K562 (cell line): ENCODE measurements around the gene KIAA0040. TPM values are rescaled to one million over a fixed set of nuclear protein-coding genes. Genes with fewer than 3 reads are reported as not detected.

Experiments used
- ATAC-seq: fragments of 200-7000 bp; cut with Tn5 transposase; 3 replicates; pipeline ENCODE4 v1.9.1; 2020; ENCODE audit warnings: moderate library complexity
- BruUV-seq: library from RNA; stranded (reverse); fragments of 400-500 nt; replicated peaks from 2 replicates; lab custom pipeline; 2021; lab: Mats Ljungman, UMichigan
- CTCF ChIA-PET: fragments of 300-600 bp; formaldehyde crosslinking; extraction: SDS; loops from one replicate; lab custom pipeline; 2021; ENCODE audit warnings: low intra/inter-chr PET ratio; lab: Yijun Ruan, JAX
- POLR2A ChIA-PET: fragments of 300-600, 350-650 bp; sonication (Branson Sonifier 250); formaldehyde crosslinking; extraction: SDS; loops from one replicate; lab custom pipeline; 2021; ENCODE audit warnings: antibody characterized with exemption, inconsistent platforms; lab: Yijun Ruan, JAX
- DNase-seq, 4 experiments: peaks; one replicate each; pipeline versions ENCODE4 v3.0.0 to v3.0.0-alpha.2; 2011 to 2018; ENCODE audit warnings: low spot score in 3 of 4, mixed read lengths in 3 of 4; ENCODE audit errors: extremely low read depth in 1 of 4
- FAIRE-seq: peaks from 2 replicates; lab custom pipeline; 2011; peaks lifted over from hg19 to GRCh38; lab: Jason Lieb, UNC
- H2AFZ ChIP-seq: 2 replicates; pipeline ENCODE4 v1.6.0; 2011; ENCODE audit warnings: low read depth, low read length, control low read depth, inconsistent platforms
- H3K27ac ChIP-seq: fragments of 200-600 bp; 3 replicates; pipeline ENCODE4 v1.8.0; 2011; ENCODE audit warnings: low read depth, mild to moderate bottlenecking, control low read depth, inconsistent platforms, low read length, moderate library complexity, mixed read lengths; ENCODE audit errors: extremely low read depth
- H3K27me3 ChIP-seq, 2 experiments: fragments of 300-600 bp in 1 of 2; 2 replicates in 1 of 2; 3 replicates in 1 of 2; pipeline versions ENCODE4 v1.6.0 to v1.8.0; 2011; ENCODE audit warnings: inconsistent platforms in 2 of 2, low read length in 2 of 2, mild to moderate bottlenecking in 1 of 2, mixed read lengths in 1 of 2, moderate library complexity in 1 of 2; ENCODE audit not compliant: control insufficient read depth in 2 of 2, insufficient read depth in 2 of 2
- H3K36me3 ChIP-seq: fragments of 300-600 bp; 3 replicates; pipeline ENCODE4 v1.8.0; 2011; ENCODE audit warnings: mild to moderate bottlenecking, low read length, inconsistent platforms; ENCODE audit not compliant: control insufficient read depth, insufficient read depth
- H3K4me1 ChIP-seq, 2 experiments: fragments of 200-600 bp in 1 of 2; replicated peaks in 1 of 2; 2 replicates in 1 of 2; 3 replicates in 1 of 2; pipeline versions ENCODE4 v1.5.1 to v1.8.0; 2011; ENCODE audit warnings: inconsistent platforms in 2 of 2, low read length in 2 of 2, mild to moderate bottlenecking in 1 of 2, mixed read lengths in 1 of 2, moderate library complexity in 1 of 2; ENCODE audit not compliant: control insufficient read depth in 2 of 2, insufficient read depth in 2 of 2
- H3K4me2 ChIP-seq: 2 replicates; pipeline ENCODE4 v1.6.1; 2011; ENCODE audit warnings: low read length, control low read depth, inconsistent platforms, mixed read lengths; ENCODE audit not compliant: insufficient read depth
- H3K4me3 ChIP-seq: fragments of 200-600 bp; sonication (generic), shearing (Covaris generic); 2 replicates; pipeline ENCODE4 v1.5.1; 2016; ENCODE audit warnings: control low read depth, inconsistent platforms
- H3K79me2 ChIP-seq: fragments of 200-600 bp; 3 replicates; pipeline ENCODE4 v1.8.0; 2011; ENCODE audit warnings: low read length, inconsistent platforms; ENCODE audit not compliant: control insufficient read depth, insufficient read depth
- H3K9ac ChIP-seq, 2 experiments: 2 replicates each; pipeline versions ENCODE4 v1.6.0 to v1.6.1; 2011; ENCODE audit warnings: low read depth in 2 of 2, low read length in 2 of 2, control low read depth in 1 of 2, inconsistent platforms in 1 of 2, mild to moderate bottlenecking in 1 of 2, mixed read lengths in 1 of 2; ENCODE audit not compliant: insufficient read depth in 1 of 2
- H3K9me1 ChIP-seq: one replicate; pipeline ENCODE4 v1.6.0; 2011; ENCODE audit warnings: inconsistent platforms, mild to moderate bottlenecking, low read length, moderate library complexity; ENCODE audit not compliant: control insufficient read depth, insufficient read depth
- H3K9me3 ChIP-seq: replicated peaks from 2 replicates; pipeline ENCODE4 v1.5.1; 2011; ENCODE audit warnings: low read depth, low read length, inconsistent platforms; ENCODE audit not compliant: control insufficient read depth, insufficient read depth
- H4K20me1 ChIP-seq: replicated peaks from 2 replicates; pipeline ENCODE4 v1.6.1; 2011; ENCODE audit warnings: low read length, inconsistent platforms, mixed read lengths; ENCODE audit not compliant: control insufficient read depth, insufficient read depth
- CBX2 ChIP-seq: fragments of 200-600 bp; sonication (generic); IDR thresholded peaks from one replicate; pipeline ENCODE4 v1.6.1; 2012; ENCODE audit warnings: mild to moderate bottlenecking, low read length, inconsistent platforms; ENCODE audit not compliant: insufficient read depth, poor library complexity, severe bottlenecking
- CLOCK ChIP-seq: fragments of 250-450 bp; sonication (Bioruptor Pico); IDR thresholded peaks from 2 replicates; pipeline ENCODE4 v1.4.0; 2020; ENCODE audit warnings: mild to moderate bottlenecking, moderate library complexity, borderline replicate concordance
- CREBBP ChIP-seq: IDR thresholded peaks from one replicate; pipeline ENCODE4 v1.6.1; 2012; ENCODE audit warnings: low read depth, mild to moderate bottlenecking, control low read depth, inconsistent platforms, low read length
- HDAC3 ChIP-seq: fragments of 450-650 bp; IDR thresholded peaks from 2 replicates; pipeline ENCODE4 v1.6.1; 2018; ENCODE audit warnings: borderline replicate concordance, mild to moderate bottlenecking, moderate library complexity; ENCODE audit not compliant: partially characterized antibody
- MCM7 ChIP-seq, 2 experiments: fragments of 450-650 bp; IDR thresholded peaks; 2 replicates each; pipeline ENCODE4 v1.6.1; 2016 to 2018
- SLC30A9 ChIP-seq: fragments of 250-450 bp; sonication (Bioruptor Pico); IDR thresholded peaks from 2 replicates; pipeline ENCODE4 v1.8.0; 2022; ENCODE audit warnings: mild to moderate bottlenecking, moderate library complexity
- ZNF347 ChIP-seq: fragments of 450-650 bp; formaldehyde crosslinking; IDR thresholded peaks from 2 replicates; pipeline ENCODE4 v1.4.0; 2020; ENCODE audit warnings: low read depth, mild to moderate bottlenecking, moderate library complexity
- ZNF395 ChIP-seq: fragments of 200-800 bp; sonication (Bioruptor generic); IDR thresholded peaks from 2 replicates; pipeline ENCODE4 v1.6.1; 2017; ENCODE audit warnings: missing genetic modification characterization, missing compliant biosample characterization
- ZNF449 ChIP-seq: fragments of 250-450 bp; sonication (Bioruptor Pico); IDR thresholded peaks from 2 replicates; pipeline ENCODE4 v1.8.0; 2022; ENCODE audit warnings: moderate library complexity, mild to moderate bottlenecking, inconsistent platforms
- WGBS: fragments of 100-300 bp; shearing (Covaris generic); methylation state at CpG from one replicate; pipeline ENCODE4 v1.1.6; 2016; ENCODE audit warnings: low coverage, mixed read lengths; ENCODE audit not compliant: insufficient coverage; ENCODE audit errors: missing lambda C conversion rate; 5-methylcytosine and 5-hydroxymethylcytosine counted together
- in situ Hi-C: fragments of 300-500 bp; cut with MboI; formaldehyde crosslinking; loops from 4 replicates; pipeline ENCODE4 v1.15.0; 2018; ENCODE audit warnings: inconsistent platforms, mixed read lengths
- intact Hi-C: fragments of 100-400 bp; cut with micrococcal nuclease; formaldehyde crosslinking; loops from 2 replicates; pipeline ENCODE4 v1.14.2; 2022
- polyA plus RNA-seq, 8 experiments: library from polyadenylated mRNA; depleted of rRNA in 4 of 8; stranded (reverse) in 5 of 8; unstranded in 3 of 8; fragments of >200 nt; fragmentation: Nextera tagmentation in 2 of 8; fragmentation: Illumina TruSeq in 1 of 8; extraction: Ambion mirVana in 2 of 8; extraction: Trizol in 1 of 8; gene quantifications; 2 replicates each; pipeline versions ENCODE4 v1.2.1 to v1.2.3, GENCODE V29; 2011 to 2014; ENCODE audit warnings: inconsistent platforms in 1 of 8, missing spikeins in 1 of 8
- total RNA-seq, 7 experiments: library from RNA; depleted of rRNA in 6 of 7; stranded (reverse); fragments of >200 nt in 6 of 7; fragmentation: Illumina TruSeq in 2 of 7; extraction: Trizol in 2 of 7; gene quantifications; 2 replicates each; pipeline versions ENCODE4 v1.2.1 to v1.2.3, GENCODE V29; 2011 to 2021; ENCODE audit warnings: low replicate concordance in 1 of 7

Gene KIAA0040
- total and polyA plus RNA-seq, 9 of the 15 experiments (the other 6 are each of a cell fraction or from before 2014, with no cell fraction given), result 3.4 to 13.6 (median 7.1) TPM

GRCh38 chr1:175172503-175172902 is 20.1 kb downstream of the KIAA0040 start:
- TF ChIP-seq MCM7 (IDR thresholded peaks at IDR 0.05) (no peak), HDAC3 (no peak), ZNF347 (CRISPR knock-in tag) (no peak), CLOCK (CRISPR knock-in tag) (no peak), ZNF449 (no peak), CREBBP (no peak), ZNF395 (CRISPR knock-in tag) (no peak), SLC30A9 (CRISPR knock-in tag) (no peak), CBX2 (no peak)
- WGBS, result 72% methylated on average over 3 of the region's 3 CpGs
- Histone ChIP-seq H3K79me2 (no peaks in the 10 kb centered on the region), H2AFZ (no peak overlapping the region), H3K4me1 (peaks cover 5 to 20% of the 10 kb centered on the region in 2 experiments; a peak in 3 of 5 replicates), H4K20me1 (no peaks in the 10 kb centered on the region), H3K9me1 (no peaks in the 10 kb centered on the region), H3K9me3 (no peaks in the 10 kb centered on the region), H3K36me3 (no peaks in the 10 kb centered on the region), H3K4me2 (no peak overlapping the region), H3K9ac (no peak overlapping the region), H3K4me3 (no peak overlapping the region), H3K27me3 (no peaks in the 10 kb centered on the region), H3K27ac (no peak overlapping the region)
- FAIRE-seq (no peak), DNase-seq (no peak), ATAC-seq (no peak)
- no TSS peak for BruUV-seq
- CTCF ChIA-PET, result no interaction called here
- POLR2A ChIA-PET, result interaction anchor here (2.0 kb wide), 1 partner anchor 11 kb away, joined by 6 read pairs; no protein-coding TSS in a partner anchor
- intact Hi-C loops, result no loop called here
- in situ Hi-C loops, result no loop called here
